Measurements from ENCODE around the gene FGF5. TPM values are rescaled to one million over a fixed set of nuclear protein-coding genes. Genes with fewer than 3 reads are reported as not detected.

The FGF5 gene
- total and polyA plus RNA-seq, 2 of the 13 experiments (the other 11 are each of a cell fraction or from before 2014, with no cell fraction given), result not detected

DNA sequence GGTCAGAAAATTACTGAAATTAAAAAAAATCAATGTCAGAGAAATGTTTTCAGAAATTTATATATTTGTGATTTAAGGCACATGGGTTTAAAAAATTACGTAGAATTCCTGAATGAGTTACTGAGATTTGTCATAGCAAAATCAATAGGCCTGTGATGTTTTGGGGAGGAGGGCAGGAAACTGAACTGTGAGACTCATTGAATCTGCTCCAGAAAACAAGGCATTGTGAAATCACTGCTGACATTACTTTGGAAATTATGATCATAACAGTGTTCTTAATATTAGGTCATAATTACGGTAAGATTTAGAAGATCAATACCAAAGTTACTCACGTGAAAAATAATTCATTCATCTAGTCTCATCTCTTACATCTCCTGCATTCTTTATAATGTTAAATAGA is 5.3 kb downstream of the FGF5 start (continued):
- TF ChIP-seq, protein P1, sequence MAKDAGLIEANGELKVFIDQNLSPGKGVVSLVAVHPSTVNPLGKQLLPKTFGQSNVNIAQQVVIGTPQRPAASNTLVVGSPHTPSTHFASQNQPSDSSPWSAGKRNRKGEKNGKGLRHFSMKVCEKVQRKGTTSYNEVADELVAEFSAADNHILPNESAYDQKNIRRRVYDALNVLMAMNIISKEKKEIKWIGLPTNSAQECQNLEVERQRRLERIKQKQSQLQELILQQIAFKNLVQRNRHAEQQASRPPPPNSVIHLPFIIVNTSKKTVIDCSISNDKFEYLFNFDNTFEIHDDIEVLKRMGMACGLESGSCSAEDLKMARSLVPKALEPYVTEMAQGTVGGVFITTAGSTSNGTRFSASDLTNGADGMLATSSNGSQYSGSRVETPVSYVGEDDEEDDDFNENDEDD (CRISPR knock-in tag; IDR thresholded peaks at IDR 0.05; ENCODE audit: borderline replicate concordance), result no peak
- TF ChIP-seq, protein P2, sequence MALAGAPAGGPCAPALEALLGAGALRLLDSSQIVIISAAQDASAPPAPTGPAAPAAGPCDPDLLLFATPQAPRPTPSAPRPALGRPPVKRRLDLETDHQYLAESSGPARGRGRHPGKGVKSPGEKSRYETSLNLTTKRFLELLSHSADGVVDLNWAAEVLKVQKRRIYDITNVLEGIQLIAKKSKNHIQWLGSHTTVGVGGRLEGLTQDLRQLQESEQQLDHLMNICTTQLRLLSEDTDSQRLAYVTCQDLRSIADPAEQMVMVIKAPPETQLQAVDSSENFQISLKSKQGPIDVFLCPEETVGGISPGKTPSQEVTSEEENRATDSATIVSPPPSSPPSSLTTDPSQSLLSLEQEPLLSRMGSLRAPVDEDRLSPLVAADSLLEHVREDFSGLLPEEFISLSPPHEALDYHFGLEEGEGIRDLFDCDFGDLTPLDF (CRISPR knock-in tag; IDR thresholded peaks at IDR 0.05), result no peak

DNA sequence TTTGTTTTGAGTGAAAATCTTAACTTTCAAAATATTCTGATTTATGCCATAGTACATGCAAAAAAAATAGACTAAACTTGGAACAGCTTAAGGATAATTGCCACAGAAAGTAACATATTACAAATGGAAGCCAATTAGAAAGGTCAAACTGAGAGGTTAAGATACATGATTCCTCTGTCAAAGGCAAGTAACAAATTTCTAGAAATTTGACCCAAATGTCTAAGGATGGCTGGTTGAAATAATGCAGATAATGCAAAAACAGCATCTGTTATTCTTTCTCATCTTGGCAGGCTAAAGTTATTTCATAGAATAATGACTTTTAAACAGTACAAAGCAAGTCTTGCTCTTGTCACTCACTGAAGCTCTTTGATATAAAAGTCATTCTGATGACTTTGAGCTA is 10.5 kb downstream of the FGF5 start:
- Histone ChIP-seq H3K79me2 (ENCODE audit: insufficient read depth, low read length) (no peaks in the 10 kb centered on the region), H3K9me3 (ENCODE audit: low read length) (no peaks in the 10 kb centered on the region), H3K9ac (ENCODE audit: insufficient read depth, low read depth, low read length) (no peak overlapping the region), H4K20me1 (ENCODE audit: insufficient read depth, low read length) (no peaks in the 10 kb centered on the region), H3K4me2 (ENCODE audit: low read depth, low read length) (no peak overlapping the region), H3K4me1 (ENCODE audit: insufficient read depth, low read length) (no peaks in the 10 kb centered on the region), H2AFZ (ENCODE audit: low read length) (no peak overlapping the region), H3K4me3 (replicated peaks in 1 of 3; ENCODE audit: insufficient read depth in 1 of 3, low read depth in 2 of 3, low read length in 3 of 3) (no peak overlapping the region), H3K27me3 (ENCODE audit: control insufficient read depth in 1 of 2, insufficient read depth in 2 of 2, low read length in 2 of 2) (no peaks in the 10 kb centered on the region), H3K27ac (ENCODE audit: extremely low read length, insufficient read depth, low read length) (no peak overlapping the region), H3K36me3 (replicated peaks in 1 of 2; ENCODE audit: control insufficient read depth in 1 of 2, insufficient read depth in 2 of 2, low read length in 2 of 2) (no peaks in the 10 kb centered on the region)
- POLR2A ChIA-PET, result no interaction called here
- CTCF ChIA-PET (ENCODE audit: low intra/inter-chr PET ratio, low total read pairs), result no interaction called here
- no peak for ATAC-seq
- FAIRE-seq, result no peak
- in situ Hi-C loops (cut with HindIII; ENCODE audit: extremely low pct_ligation_motif_present, low pct_unique_long_range_greater_than_20kb) (no loop called here), intact Hi-C loops (cut with micrococcal nuclease; ENCODE audit: unreplicated experiment) (no loop called here)
- no peak for DNase-seq (ENCODE audit: low spot score)
- TF ChIP-seq JUND (CRISPR knock-in tag; IDR thresholded peaks at IDR 0.05), result no peak
- no TSS peak for BruUV-seq (replicated peaks)

DNA sequence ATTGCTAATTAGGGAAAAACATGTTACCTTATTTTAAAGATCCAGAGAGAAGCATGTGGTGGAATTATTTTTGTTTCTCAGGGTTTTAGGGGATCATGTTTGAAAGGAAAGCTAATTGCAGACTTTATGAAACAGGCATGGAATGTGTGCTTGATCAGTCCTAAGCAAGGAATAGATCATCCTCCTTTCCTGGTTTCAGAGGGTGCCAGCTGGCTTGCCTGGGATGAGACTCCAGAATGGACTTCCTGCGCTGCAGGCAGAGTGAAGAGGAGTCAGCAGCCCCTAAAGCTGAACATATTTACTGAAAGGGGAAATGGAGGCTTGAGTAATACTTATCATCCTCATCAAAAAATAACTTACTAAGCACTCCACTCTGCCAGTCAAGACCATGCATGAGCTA is 13.3 kb downstream of the FGF5 start:
- FAIRE-seq (no peak), ATAC-seq (no peak), DNase-seq (ENCODE audit: low spot score) (no peak)
- ChIA-PET POLR2A (no interaction called here), CTCF (ENCODE audit: low intra/inter-chr PET ratio, low total read pairs) (no interaction called here)
- Histone ChIP-seq H3K9me3 (ENCODE audit: low read length) (no peaks in the 10 kb centered on the region), H3K9ac (ENCODE audit: insufficient read depth, low read depth, low read length) (no peak overlapping the region), H3K27ac (ENCODE audit: extremely low read length, insufficient read depth, low read length) (no peak overlapping the region), H3K27me3 (ENCODE audit: control insufficient read depth in 1 of 2, insufficient read depth in 2 of 2, low read length in 2 of 2) (no peaks in the 10 kb centered on the region), H3K36me3 (replicated peaks in 1 of 2; ENCODE audit: control insufficient read depth in 1 of 2, insufficient read depth in 2 of 2, low read length in 2 of 2) (no peaks in the 10 kb centered on the region), H2AFZ (ENCODE audit: low read length) (no peak overlapping the region), H3K79me2 (ENCODE audit: insufficient read depth, low read length) (no peaks in the 10 kb centered on the region), H3K4me1 (ENCODE audit: insufficient read depth, low read length) (no peaks in the 10 kb centered on the region), H4K20me1 (ENCODE audit: insufficient read depth, low read length) (no peaks in the 10 kb centered on the region), H3K4me3 (replicated peaks in 1 of 3; ENCODE audit: insufficient read depth in 1 of 3, low read depth in 2 of 3, low read length in 3 of 3) (no peak overlapping the region), H3K4me2 (ENCODE audit: low read depth, low read length) (no peak overlapping the region)
- WGBS (ENCODE audit: low lambda C conversion rate), result 0% methylated on average over 1 of the region's 1 CpG
- intact Hi-C loops (cut with micrococcal nuclease; ENCODE audit: unreplicated experiment) (no loop called here), in situ Hi-C loops (cut with HindIII; ENCODE audit: extremely low pct_ligation_motif_present, low pct_unique_long_range_greater_than_20kb) (no loop called here)
- no TSS peak for BruUV-seq (replicated peaks)
- TF ChIP-seq HOXA7 (CRISPR knock-in tag; IDR thresholded peaks at IDR 0.05) (no peak), RFX5 (IDR thresholded peaks at IDR 0.05; ENCODE audit: low read depth, low read length) (no peak), CREM (IDR thresholded peaks at IDR 0.05) (no peak), CREM (CRISPR knock-in tag; IDR thresholded peaks at IDR 0.05) (no peak), ZNF350 (CRISPR knock-in tag; IDR thresholded peaks at IDR 0.05; ENCODE audit: borderline replicate concordance, low read depth) (no peak), MYNN (CRISPR knock-in tag; IDR thresholded peaks at IDR 0.05; ENCODE audit: low read depth) (no peak), SMYD3 (CRISPR knock-in tag; IDR thresholded peaks at IDR 0.05) (no peak), ZNF431 (CRISPR knock-in tag; IDR thresholded peaks at IDR 0.05; ENCODE audit: borderline replicate concordance, low read depth) (no peak), BCL6 (CRISPR knock-in tag; IDR thresholded peaks at IDR 0.05) (no peak), JUNB (CRISPR knock-in tag; IDR thresholded peaks at IDR 0.05; ENCODE audit: borderline replicate concordance) (no peak), ZBTB7A (CRISPR knock-in tag; IDR thresholded peaks at IDR 0.05) (no peak), ZNF460 (CRISPR knock-in tag; IDR thresholded peaks at IDR 0.05; ENCODE audit: borderline replicate concordance) (no peak), ZNF563 (CRISPR knock-in tag; IDR thresholded peaks at IDR 0.05) (no peak), ZNF562 (CRISPR knock-in tag; IDR thresholded peaks at IDR 0.05; ENCODE audit: borderline replicate concordance) (no peak)
